Iris pigment epithelial cell (primary cell): ENCODE results near the gene ARAP1.

Experiments used
- DNase-seq: peaks from one replicate; pipeline ENCODE4 v3.0.0-alpha.2; 2011; ENCODE audit warnings: low read depth

Gene ARAP1

DNA sequence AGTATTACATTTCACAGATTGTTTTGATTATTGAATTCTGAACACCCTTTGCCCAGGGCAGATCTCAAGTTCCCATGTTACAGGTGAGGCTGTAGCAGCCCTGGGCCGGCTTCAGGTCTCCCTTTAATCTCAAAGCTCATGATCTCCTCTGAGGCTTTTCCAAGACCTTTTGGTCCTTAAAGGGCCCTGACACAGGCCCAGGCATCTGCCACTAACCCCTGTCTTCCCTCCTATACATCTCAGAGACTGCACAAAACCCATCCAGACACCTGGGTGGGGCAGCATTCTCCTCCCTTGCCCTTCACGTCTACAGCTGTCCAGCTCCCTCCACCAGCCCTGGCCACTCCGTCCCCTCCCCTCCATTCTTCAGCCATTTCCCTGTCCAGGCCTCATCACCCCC lies 115.8 kb downstream of the ARAP1 start:
- no peak for DNase-seq

GRCh38 chr11:72635933-72636332 lies 116.3 kb downstream of the ARAP1 start:
- no peak for DNase-seq

DNA sequence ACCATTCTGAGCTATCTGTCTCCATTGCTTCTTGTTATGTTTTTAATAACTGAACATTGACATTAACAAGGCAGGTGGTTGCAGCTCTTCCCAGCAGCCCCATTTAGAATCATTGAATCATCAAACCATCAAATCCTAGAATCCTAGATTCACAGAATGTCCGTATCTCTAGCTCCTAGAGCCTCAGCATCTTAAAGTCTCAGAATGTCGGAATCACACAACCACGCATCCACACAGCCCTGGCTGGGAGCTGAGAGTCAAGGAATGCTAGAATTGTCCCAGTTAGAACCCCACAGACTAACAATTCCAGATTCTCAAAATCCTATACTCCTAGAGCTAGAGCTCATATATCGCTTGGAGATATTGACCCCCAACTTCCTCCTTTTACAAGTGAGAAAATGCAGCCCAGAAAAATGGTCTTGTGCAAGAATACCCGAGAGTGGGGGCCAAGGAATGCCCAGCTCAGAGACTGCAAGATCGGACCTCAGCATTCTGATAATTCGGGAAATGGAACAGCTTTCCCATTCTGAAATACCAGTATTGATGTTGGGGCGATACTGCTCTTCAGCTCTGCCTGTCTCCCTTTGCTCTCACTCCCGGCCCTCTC lies 116.8 kb downstream of the ARAP1 start:
- DNase-seq, result no peak
